GM18951 (cell line): Measurements from ENCODE around the gene PIP5K1A.
"Not testable (repeated sequence)": the region's sequence is repeated elsewhere in the genome, so short reads cannot be mapped to it uniquely, and the experiment has no call there.

ENCODE experiments used
- POLR2A ChIP-seq: IDR thresholded peaks from 4 replicates; pipeline ENCODE4 v1.6.1; 2011; ENCODE audit warnings: mild to moderate bottlenecking; ENCODE audit not compliant: insufficient read length, insufficient read depth; ENCODE audit errors: extremely low read depth
- in situ Hi-C: fragments of 300-500 bp; cut with MboI; formaldehyde crosslinking; loops from one replicate; pipeline ENCODE4 v1.12.0; 2022; ENCODE audit warnings: low sequenced_read_pairs, mixed read lengths, inconsistent platforms; ENCODE audit not compliant: unreplicated experiment

PIP5K1A gene

DNA sequence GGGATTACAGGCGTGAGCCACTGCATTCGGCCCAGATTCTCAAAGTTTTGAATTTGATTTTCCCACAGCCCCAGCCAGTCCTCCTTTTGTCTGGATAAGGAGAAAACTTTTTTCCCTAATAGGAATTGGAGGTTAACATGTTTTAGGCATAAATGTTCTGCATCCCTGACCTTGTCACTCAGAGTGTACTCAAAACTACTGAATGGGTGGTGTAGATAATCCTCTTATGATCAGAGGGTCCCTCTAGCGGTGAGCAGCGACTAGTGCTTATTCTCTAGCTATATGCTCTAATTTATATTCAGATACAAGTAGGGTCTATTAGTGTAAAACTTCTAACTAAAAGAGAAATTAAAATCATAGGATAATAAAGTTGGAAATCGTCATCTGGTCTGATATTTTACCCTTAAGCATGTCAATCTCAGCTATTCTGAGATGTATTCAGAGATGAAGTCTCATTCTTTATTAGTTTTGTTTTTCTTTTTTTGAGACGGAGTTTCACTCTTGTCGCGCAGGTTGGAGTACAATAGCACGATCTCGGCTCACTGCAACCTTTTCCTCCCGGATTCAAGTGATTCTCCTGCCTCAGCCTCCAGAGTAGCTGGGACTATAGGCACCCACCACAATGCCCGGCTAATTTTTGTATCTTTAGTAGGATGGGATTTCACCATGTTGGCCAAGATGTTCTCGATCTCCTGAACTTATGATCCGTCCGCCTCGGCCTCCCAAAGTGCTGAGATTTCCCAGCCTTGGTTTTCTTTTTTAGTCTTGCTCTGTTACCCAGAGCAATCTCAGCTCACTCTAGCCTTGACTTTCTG, 53.5 kb downstream of the PIP5K1A start:
- no peak for TF ChIP-seq POLR2A
- in situ Hi-C loops = no loop called here

DNA sequence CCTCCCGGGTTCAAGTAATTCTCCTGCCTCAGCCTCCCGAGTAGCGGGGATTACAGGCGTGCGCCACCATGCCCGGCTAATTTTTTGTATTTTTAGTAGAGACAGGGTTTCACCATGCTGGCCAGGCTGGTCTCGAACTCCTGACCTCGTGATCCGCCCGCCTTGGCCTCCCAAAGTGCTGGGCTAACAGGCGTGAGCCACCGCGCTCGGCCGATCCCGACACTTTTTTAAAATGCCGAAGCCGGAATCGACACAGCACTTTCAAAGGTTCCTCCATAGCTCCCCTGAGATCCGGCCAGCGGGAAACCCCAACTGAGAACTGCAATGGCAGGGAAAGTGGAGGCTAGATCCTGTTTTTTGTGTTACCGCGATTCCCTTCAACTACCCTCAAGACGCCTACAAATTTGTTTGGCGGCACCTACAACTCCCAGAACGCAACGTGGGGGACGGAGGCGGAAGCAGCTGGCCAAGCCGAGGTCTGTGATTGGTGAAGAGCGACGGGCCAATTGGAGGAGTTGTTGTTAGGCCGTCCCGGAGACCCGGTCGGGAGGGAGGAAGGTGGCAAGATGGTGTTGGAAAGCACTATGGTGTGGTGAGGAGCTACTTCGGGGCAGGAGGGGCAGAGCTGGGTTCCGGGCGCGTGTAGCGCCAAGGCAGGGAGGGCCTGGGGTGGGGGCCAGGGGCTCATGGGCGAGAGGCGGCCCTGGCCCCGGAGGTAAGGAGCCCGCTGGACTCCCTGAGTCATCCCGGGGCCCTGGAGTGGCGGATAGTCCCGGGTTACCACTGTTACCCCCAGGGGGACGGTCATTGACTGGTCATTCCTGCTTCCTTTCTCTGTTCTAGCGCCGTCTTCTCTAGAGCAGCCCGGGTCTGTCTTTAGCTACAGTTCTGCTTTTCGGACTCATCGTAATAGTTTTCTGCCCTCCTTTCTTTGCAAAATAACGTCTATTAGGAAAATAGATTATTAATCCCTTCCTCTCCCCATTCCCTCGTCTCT, 56.2 kb downstream of the PIP5K1A start, which contains the start of gene PSMD4:
PSMD4 (plus strand) TSS at position 518 of the 997 bp plus-strand sequence; CDS start at position 567, 49 bp downstream.
- TF ChIP-seq POLR2A = peak; percentile 87
- in situ Hi-C loops = no loop called here

- in situ Hi-C loops = no loop called here
- no peak for TF ChIP-seq POLR2A
These were observed 57.0 kb downstream of the PIP5K1A start for GRCh38 chr1:151255381-151255780.

DNA sequence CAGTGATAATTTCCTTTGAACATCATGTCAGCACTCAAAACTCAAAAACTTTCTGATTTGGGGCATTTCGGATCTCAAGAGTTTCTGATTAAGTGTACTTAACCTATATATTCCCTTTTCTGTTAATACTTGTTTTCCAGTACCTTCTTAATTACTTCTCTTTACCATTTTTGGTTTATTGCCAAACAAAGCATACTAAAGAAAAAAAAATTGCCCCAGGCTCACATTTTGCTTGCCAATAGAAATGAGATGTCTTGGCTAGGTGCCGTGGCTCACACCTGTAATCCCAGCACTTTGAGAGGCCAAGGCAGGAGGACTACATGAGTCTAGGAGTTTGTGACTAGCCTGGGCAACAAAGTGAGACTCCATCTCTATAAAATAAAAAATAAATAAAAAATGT, 61.0 kb downstream of the PIP5K1A start:
- in situ Hi-C loops = no loop called here
- no peak for TF ChIP-seq POLR2A

DNA sequence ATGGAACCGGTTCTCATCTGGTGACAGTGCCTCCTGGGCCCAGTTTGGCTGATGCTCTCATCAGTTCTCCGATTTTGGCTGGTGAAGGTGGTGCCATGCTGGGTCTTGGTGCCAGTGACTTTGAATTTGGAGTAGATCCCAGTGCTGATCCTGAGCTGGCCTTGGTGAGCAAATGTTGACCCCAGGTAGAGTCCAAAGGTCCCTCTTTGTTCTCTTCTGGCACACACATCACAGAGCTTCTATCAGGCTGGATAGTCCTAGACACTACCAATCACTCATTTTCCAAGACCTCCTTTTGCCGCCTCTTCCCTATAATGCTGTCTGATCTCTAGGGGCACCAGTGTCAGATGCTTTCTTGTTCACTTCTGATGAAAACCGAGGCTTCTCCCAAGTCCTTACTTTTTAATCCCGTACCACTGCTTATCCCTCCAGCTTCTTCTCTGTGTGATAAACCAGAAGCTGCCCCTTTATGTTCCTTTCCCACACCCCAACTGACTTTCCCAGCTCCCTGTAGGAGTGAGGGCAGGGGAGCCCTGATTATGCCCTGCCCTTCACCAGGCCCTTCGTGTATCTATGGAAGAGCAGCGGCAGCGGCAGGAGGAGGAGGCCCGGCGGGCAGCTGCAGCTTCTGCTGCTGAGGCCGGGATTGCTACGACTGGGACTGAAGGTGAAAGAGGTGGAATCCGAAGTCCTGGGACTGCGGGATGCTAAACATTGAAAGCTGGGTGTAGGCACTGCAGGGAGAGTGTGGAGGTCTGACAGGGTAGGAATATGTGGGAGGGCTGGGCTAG, 67.3 kb downstream of the PIP5K1A start:
- in situ Hi-C loops = no loop called here
- no peak for TF ChIP-seq POLR2A

DNA sequence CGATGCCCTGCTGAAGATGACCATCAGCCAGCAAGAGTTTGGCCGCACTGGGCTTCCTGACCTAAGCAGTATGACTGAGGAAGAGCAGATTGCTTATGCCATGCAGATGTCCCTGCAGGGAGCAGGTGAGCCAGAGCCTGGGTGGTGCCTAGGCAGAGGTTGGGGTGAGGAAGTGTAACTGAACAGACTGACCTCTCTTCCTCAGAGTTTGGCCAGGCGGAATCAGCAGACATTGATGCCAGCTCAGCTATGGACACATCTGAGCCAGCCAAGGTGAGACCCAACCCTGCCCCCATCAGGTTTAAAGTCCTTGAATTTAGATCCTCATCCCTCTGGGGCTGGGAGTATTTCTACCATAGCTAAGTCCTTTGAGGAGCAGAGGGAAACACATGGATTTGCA, 68.0 kb downstream of the PIP5K1A start:
- in situ Hi-C loops = no loop called here
- no peak for TF ChIP-seq POLR2A

- in situ Hi-C loops = no loop called here
These were observed 68.5 kb downstream of the PIP5K1A start for GRCh38 chr1:151266821-151267220.

DNA sequence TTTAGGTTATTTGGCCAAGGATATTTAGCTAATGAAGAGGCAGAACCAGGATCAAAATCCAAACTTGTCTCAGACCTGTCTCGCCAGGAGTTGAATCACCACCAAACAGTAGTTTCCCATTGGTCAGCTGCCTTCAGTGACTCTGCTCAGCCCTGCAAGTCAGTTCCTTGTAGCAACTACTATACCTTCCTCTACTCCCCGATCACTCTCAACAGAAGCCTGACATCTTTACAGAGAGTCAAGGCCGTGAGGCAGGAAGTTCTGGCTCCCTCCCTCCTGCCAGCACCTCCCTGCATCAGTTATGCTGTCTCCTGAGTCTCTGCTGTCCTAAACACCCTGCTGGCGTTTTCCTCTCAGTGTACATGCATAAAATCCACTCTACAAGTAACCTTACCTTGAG, 69.4 kb downstream of the PIP5K1A start:
- in situ Hi-C loops = no loop called here
- no peak for TF ChIP-seq POLR2A

More at GRCh38 chr1:151266821-151267220, 68.5 kb downstream of the PIP5K1A start:
- no peak for TF ChIP-seq POLR2A

DNA sequence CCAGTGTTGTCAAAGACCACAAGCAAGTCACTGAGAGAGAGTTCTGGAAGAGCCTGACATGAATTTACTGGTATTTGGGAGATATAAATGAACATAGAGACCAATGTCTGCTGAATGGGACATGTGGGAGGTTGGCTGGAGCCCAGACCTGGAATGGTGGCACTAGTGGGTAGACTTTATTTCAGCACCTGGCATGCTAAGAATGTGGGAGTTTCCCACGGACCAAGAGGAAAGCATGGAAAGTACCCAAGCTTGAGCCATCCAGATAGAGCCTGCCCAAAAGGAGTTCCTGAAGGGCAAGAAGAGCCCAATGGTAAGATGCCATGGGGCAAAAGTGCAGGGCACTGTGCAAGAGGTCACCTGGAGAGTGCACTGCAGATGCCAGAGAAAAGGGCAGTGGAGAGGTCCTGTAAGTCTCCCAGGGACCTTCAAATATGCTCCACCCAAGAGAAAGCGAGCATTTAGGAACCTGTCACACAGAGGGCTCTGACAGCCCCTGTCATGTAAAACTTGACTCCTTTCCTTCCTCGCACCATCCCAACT, 75.6 kb downstream of the PIP5K1A start:
- in situ Hi-C loops = no loop called here
- no peak for TF ChIP-seq POLR2A

- in situ Hi-C loops = not testable (repeated sequence)
These were observed 77.0 kb downstream of the PIP5K1A start for GRCh38 chr1:151275341-151275740.

GRCh38 chr1:151277249-151277648, 78.9 kb downstream of the PIP5K1A start:
- TF ChIP-seq POLR2A = no peak

DNA sequence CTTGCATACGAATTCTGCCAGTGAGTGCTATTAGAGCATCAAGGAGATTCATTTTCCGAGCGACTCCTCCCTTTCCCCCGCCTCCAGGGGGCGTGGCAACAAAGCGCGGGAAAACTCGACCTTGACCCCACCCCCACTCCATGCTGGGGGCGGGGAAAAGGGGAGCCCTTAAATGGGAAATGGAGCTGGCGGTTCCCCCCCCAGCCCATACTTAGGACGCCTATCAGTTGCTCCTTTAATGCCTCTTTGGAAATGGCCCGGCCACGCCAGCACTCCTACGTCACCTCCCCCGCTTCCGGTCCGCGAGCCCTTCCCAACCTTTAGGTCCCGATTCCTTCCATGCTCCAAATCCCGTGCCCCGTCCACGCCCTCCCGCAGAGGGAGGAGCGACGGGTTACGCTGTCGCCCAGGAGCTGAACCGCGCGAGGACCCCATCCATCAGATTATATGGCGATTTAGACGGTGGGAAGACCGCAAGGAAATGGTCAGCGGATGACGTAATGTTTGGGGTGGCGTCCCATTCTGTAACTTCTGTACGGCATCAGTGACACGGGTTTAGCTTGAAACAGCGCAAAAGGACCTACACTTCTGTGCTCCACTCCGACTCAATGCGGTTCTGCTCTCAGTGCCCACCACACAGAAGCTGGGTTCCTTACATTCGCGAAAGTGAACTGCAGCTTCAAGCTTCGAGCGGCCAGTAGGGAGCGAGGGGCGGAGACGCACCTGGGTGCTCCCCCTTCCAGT, 83.0 kb downstream of the PIP5K1A start:
- in situ Hi-C loops = no loop called here
- peak; percentile 57 for TF ChIP-seq POLR2A

More at GRCh38 chr1:151277249-151277648, 78.9 kb downstream of the PIP5K1A start:
- in situ Hi-C loops = no loop called here
